ENCODE data around the gene WDR35.
A peak's percentile ranks its signal among the peaks of the same experiment; 100 is the strongest.

The WDR35 gene

GRCh38 chr2:19989667-19990415, at the start of gene WDR35:
Gene WDR35 (minus strand): TSS chr2:19990105. CDS start chr2:19990015, 90 bp downstream.
- peak; percentile 96 for DNase-seq (ENCODE audit: extremely low spot score, insufficient read length, low read depth)
- peak; percentile 93 for FAIRE-seq

GRCh38 chr2:20037660-20038059, 47.8 kb upstream of the WDR35 start:
- FAIRE-seq (no peak), DNase-seq (ENCODE audit: extremely low spot score, insufficient read length, low read depth) (no peak)

- DNase-seq (ENCODE audit: extremely low spot score, insufficient read length, low read depth) (no peak), FAIRE-seq (peak; percentile 56)
Observed at GRCh38 chr2:20035955-20036666, 46.2 kb upstream of the WDR35 start.

GRCh38 chr2:20034821-20035220, 44.9 kb upstream of the WDR35 start:
- FAIRE-seq (no peak), DNase-seq (ENCODE audit: extremely low spot score, insufficient read length, low read depth) (no peak)

DNA sequence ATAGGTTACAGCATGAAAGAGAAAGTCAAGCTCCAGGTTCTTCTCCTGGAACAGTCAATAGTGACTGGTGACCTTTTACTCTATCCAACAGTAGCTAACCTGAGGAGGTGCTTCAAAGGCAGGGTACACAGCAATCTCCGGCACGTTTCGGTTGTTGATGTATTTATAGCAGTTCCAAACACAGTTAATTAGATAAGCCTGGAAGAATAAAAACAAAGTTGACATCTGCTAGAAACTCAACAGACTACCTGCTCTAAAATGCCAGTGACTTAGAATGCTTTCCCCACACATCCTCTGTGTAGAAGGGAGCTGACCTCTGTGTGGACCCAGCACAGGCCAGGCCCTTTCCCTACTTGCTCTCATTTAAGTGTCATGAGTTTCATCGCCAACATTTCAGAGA, 44.3 kb upstream of the WDR35 start:
- DNase-seq (ENCODE audit: extremely low spot score, insufficient read length, low read depth) = no peak
- FAIRE-seq = no peak

- FAIRE-seq (no peak), DNase-seq (ENCODE audit: extremely low spot score, insufficient read length, low read depth) (no peak)
Observed at GRCh38 chr2:20033322-20033721, 43.4 kb upstream of the WDR35 start.

DNA sequence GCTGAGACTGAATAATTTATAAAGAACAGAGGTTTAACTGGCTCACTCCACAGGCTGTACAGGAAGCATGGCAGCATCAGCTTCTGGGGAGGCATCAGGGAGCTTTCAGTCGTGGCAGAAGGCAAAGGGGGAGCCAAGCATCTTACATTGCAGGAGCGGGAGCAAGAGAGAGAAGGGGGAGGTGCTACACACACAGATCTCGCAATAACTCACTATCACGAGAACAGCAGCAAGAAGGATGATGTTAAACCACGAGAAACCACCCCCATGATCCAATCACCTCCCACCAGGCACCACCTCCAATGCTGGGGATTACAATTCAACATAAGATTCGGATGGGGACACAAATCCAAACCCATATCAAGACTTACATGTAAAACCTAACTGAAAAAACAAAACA, 40.3 kb upstream of the WDR35 start:
- FAIRE-seq = no peak
- no peak for DNase-seq (ENCODE audit: extremely low spot score, insufficient read length, low read depth)

GRCh38 chr2:20027705-20028434, 38.0 kb upstream of the WDR35 start:
- FAIRE-seq = no peak
- no peak for DNase-seq (ENCODE audit: extremely low spot score, insufficient read length, low read depth)

DNA sequence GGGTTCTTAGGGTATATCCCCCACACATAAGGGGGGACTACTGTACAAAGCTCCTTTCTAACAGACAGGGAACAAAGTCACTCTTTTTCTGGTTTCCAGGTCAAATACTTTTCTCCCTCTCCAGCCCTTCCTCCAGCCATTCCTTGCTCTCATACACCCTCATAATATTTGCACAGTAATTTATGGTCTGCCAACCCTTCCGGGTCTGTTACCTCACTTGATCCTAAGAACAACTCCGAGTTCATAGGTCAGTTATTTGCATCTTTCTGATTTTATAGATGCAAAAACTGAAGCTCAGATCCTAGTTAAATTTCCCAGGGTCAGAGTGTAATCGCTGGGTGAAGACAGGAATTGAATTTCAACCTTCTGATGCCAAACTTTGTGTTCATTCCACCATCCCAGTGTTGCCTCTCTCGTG, 37.4 kb upstream of the WDR35 start:
- no peak for FAIRE-seq

DNA sequence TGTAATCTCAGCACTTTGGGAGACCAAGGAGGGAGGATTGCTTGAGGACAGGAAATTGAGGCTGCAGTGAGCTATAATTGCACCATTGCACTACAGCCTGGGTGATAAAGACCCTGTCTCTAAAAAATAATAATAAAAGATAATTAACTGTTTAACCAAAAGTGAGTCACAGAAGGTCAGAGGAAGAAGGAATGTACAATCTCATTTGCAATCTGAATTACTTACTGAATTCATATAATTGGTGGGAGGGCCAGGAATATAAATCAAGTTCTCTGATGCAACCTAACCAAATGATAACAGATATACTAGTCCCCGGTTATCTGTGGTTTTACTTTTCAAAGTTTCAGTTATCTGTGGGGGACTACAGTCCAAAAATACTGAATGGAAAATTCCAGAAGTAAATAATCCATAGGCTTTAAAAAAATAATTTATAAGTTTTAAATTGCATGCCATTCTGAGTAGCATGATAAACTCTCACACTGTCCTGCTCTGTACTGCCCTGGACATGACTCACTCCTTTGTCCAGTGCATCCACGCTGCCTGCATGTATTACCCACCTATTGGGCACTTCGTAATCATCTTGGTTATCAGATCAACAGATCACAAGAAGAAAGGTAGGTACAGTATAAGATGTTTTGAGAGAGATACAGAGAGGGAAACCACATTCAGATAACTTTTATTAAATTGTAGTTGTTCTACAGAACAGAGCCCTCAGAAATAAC, 35.3 kb upstream of the WDR35 start:
- DNase-seq (ENCODE audit: extremely low spot score, insufficient read length, low read depth) (no peak), FAIRE-seq (no peak)

More for the DNA sequence above, 37.4 kb upstream of the WDR35 start:
- no peak for DNase-seq (ENCODE audit: extremely low spot score, insufficient read length, low read depth)

DNA sequence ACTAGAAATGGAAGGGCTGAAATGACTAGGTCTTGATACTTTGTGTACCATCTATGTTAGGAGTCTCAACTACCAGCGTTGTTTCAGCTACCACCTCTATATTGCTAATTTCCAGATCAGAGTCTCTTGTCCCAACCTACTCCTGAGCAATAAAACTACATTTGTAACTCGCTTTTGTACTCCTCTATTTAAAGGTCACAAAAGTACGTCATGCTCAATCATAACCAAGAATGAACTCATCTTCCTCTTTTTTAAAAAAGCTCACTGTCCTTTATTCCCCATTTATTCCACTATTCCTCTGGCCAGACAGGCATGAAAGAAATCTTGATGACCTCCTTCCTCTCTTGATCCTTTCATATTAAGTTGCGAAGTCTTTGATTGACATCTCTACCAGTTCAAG, 33.8 kb upstream of the WDR35 start:
- FAIRE-seq (no peak), DNase-seq (ENCODE audit: extremely low spot score, insufficient read length, low read depth) (no peak)

DNA sequence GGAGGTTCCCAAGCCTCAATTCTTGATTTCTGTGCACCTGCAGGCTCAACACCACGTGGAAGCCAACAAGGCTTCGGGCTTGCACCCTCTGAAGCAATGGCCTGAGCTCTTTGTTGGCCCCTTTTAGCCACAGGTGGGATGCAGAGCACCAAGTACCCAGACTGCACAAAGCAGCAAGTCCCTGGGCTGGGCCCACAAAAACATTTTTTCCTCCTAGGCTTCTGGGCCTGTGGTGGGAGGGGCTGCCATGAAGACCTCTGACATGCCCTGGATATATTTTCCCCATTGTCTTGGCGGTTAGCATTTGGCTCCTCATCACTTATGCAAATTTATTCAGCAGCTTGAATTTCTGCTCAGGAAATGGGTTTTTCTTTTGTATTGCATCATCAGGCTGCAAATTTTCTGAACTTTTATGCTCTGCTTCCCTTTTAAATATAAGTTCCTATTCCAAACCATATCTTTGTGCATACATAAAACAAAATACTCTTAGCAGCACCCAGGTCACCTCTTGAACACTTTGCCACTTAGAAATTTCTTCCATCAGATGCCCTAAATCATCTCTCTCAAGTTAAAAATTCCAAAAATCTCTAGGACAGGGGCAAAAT, 31.6 kb upstream of the WDR35 start:
- DNase-seq (ENCODE audit: extremely low spot score, insufficient read length, low read depth) = no peak
- no peak for FAIRE-seq

- no peak for FAIRE-seq
- no peak for DNase-seq (ENCODE audit: extremely low spot score, insufficient read length, low read depth)
Observed at GRCh38 chr2:20019747-20020146, 29.8 kb upstream of the WDR35 start.

DNA sequence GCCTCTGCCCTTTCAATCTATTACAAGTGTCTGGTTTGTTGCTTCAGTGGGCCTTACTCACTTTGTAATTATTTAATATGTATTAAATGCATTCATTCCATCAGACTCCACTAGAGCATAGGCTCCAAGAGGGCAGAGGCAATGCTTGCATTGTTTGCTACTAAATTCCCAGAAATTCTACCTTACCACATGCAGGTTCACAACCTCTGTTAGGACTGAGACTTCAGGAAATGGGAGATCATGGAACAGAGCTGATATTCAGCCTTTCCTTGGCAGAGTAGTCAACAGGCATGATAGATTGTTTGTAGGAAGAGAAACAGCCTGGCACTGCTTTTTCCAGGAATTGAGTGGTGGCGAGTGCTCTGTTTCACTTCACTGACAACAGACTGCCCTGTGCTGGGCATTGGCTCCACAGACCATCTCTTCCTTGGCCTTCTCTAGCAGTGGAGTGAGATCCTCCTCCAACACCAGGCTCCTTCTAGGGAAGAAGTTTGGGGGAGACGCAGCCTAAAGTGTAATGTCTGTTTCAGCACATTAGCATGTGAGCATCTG, 28.8 kb upstream of the WDR35 start:
- no peak for FAIRE-seq
- DNase-seq (ENCODE audit: extremely low spot score, insufficient read length, low read depth) = no peak

GRCh38 chr2:20016346-20016745, 26.4 kb upstream of the WDR35 start:
- no peak for FAIRE-seq

DNA sequence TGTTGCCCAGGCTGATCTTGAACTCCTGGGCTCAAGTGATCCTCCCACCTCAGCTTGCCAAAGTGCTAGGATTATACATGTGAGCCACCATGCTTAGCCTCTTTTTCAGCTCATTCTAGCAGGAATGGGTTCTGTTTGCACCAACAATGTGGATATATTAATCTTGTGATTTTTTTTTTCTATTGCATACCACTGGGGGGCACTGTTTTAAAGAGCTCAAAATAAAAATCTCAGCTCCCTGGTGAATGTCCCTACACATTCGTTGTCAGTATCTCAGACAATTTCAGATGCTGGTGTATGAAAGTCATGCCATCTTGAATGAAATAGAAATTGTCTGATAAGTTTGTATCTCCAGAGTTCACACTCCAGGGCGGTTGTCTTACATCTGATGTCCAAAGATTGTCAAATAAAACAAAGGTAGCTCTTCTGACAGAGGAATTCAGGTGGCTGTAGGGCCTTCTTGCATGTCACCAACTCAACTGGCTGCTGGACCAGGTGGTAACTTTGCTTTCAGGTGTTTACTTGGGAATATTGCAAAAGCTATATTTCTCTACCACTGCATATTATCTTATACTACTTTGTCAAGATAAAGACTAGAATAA, 25.7 kb upstream of the WDR35 start:
- FAIRE-seq = peak; percentile 12
- no peak for DNase-seq (ENCODE audit: extremely low spot score, insufficient read length, low read depth)

More at GRCh38 chr2:20016346-20016745, 26.4 kb upstream of the WDR35 start:
- no peak for DNase-seq (ENCODE audit: extremely low spot score, insufficient read length, low read depth)

DNA sequence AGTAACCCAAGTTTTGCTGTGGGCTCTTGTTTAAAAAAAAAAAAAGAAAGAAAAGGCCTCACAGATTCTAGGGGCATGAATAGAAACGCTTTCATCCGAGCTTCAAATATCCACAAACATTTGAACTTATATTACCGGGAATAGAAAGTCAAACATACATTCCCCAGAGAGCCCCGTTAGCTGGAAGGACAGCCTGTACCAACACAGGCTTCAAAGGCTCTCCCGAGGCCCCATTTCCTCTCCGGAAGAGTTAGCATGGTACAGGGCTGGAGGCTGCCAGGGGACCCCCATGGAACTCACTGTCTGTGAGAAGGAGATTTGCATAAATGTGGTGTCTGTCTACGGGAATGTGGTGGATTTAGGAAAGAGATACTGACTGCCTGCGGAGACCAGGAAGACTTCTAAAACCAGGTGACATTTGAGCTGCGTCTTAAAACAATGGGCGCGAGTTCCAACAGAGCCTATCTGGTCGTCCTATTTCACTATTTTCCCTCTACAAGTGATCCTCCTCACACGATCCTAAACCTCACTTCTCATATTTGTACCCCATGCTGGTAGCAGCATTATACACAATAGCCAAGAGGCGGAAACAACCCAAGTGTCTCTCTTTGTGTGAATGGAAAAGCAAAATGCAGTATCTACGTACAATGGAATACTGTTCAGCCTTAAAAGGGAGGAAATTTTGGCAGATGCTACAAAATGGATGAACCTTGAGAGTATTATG, 23.4 kb upstream of the WDR35 start:
- no peak for FAIRE-seq
- no peak for DNase-seq (ENCODE audit: extremely low spot score, insufficient read length, low read depth)

- DNase-seq (ENCODE audit: extremely low spot score, insufficient read length, low read depth) = no peak
- FAIRE-seq = no peak
Observed at GRCh38 chr2:20012282-20013125, 22.6 kb upstream of the WDR35 start, which contains the start of gene MATN3. Gene MATN3 (minus strand): TSS chr2:20012668. CDS start chr2:20012631, 37 bp downstream.

Data from GM18507 (cell line).